Measurements from ENCODE around the gene INPP4B. TPM values are rescaled to one million over a fixed set of nuclear protein-coding genes. Genes with fewer than 3 reads are reported as not detected.
A peak's percentile ranks its signal among the peaks of the same experiment; 100 is the strongest.

INPP4B gene
- total and polyA plus RNA-seq, 2 donors (not counting 1 experiment from before 2014, with no cell fraction given): 19.7 to 22.2 TPM

GRCh38 chr4:142567199-142567598 is 278.9 kb downstream of the INPP4B start:
- H3K4me1 ChIP-seq (ENCODE audit: control insufficient read depth, extremely low read depth, insufficient read depth, low read length): no peaks in the 10 kb centered on the region
- no peaks in the 10 kb centered on the region for H3K79me2 ChIP-seq (ENCODE audit: control insufficient read depth, insufficient read depth, low read length)
- H3K27ac ChIP-seq (ENCODE audit: insufficient read depth, low read length): no peak overlapping the region
- no peaks in the 10 kb centered on the region for H3K36me3 ChIP-seq (ENCODE audit: control insufficient read depth, insufficient read depth, low read length)
- no peaks in the 10 kb centered on the region for H4K20me1 ChIP-seq (ENCODE audit: control insufficient read depth, extremely low read depth, insufficient read depth, low read length)
- no peak overlapping the region for H3K4me2 ChIP-seq (ENCODE audit: extremely low read depth, insufficient read depth, low read length)
- peak overlapping the region; percentile 43 for H2AFZ ChIP-seq (ENCODE audit: low read length)
- peak in 1 of 2 donors; percentile 22 for DNase-seq (ENCODE audit: low read depth in 2 of 2)
- no peak overlapping the region for H3K9ac ChIP-seq (ENCODE audit: insufficient read depth, low read length)
- H3K4me3 ChIP-seq (replicated peaks in 1 of 4; ENCODE audit: control extremely low read depth in 1 of 4, insufficient read depth in 1 of 4, low read depth in 3 of 4, low read length in 4 of 4): no peak overlapping the region
- no peaks in the 10 kb centered on the region for H3K27me3 ChIP-seq (ENCODE audit: control insufficient read depth, insufficient read depth, low read length)
- TF ChIP-seq EZH2 (IDR thresholded peaks at IDR 0.05; ENCODE audit: low read length, missing control alignments): no peak
- TF ChIP-seq, protein P1, sequence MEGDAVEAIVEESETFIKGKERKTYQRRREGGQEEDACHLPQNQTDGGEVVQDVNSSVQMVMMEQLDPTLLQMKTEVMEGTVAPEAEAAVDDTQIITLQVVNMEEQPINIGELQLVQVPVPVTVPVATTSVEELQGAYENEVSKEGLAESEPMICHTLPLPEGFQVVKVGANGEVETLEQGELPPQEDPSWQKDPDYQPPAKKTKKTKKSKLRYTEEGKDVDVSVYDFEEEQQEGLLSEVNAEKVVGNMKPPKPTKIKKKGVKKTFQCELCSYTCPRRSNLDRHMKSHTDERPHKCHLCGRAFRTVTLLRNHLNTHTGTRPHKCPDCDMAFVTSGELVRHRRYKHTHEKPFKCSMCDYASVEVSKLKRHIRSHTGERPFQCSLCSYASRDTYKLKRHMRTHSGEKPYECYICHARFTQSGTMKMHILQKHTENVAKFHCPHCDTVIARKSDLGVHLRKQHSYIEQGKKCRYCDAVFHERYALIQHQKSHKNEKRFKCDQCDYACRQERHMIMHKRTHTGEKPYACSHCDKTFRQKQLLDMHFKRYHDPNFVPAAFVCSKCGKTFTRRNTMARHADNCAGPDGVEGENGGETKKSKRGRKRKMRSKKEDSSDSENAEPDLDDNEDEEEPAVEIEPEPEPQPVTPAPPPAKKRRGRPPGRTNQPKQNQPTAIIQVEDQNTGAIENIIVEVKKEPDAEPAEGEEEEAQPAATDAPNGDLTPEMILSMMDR (conservative IDR thresholded peaks at IDR 0.05 in 1 of 2, IDR thresholded peaks at IDR 0.05 in 1 of 2; ENCODE audit: low read depth in 1 of 2, low read length in 2 of 2): no peak
- H3K9me3 ChIP-seq (ENCODE audit: control insufficient read depth, insufficient read depth, low read depth, low read length): no peaks in the 10 kb centered on the region

GRCh38 chr4:142566777-142567176 is 279.3 kb downstream of the INPP4B start:
- H2AFZ ChIP-seq (ENCODE audit: low read length): no peak overlapping the region
- H3K4me2 ChIP-seq (ENCODE audit: extremely low read depth, insufficient read depth, low read length): no peak overlapping the region
- no peak overlapping the region for H3K4me3 ChIP-seq (replicated peaks in 1 of 4; ENCODE audit: control extremely low read depth in 1 of 4, insufficient read depth in 1 of 4, low read depth in 3 of 4, low read length in 4 of 4)
- DNase-seq (ENCODE audit: low read depth in 2 of 2): no peak
- H3K9ac ChIP-seq (ENCODE audit: insufficient read depth, low read length): no peak overlapping the region
- H3K36me3 ChIP-seq (ENCODE audit: control insufficient read depth, insufficient read depth, low read length): no peaks in the 10 kb centered on the region
- H3K27me3 ChIP-seq (ENCODE audit: control insufficient read depth, insufficient read depth, low read length): no peaks in the 10 kb centered on the region
- no peaks in the 10 kb centered on the region for H3K4me1 ChIP-seq (ENCODE audit: control insufficient read depth, extremely low read depth, insufficient read depth, low read length)
- H4K20me1 ChIP-seq (ENCODE audit: control insufficient read depth, extremely low read depth, insufficient read depth, low read length): no peaks in the 10 kb centered on the region
- TF ChIP-seq, protein P1 (conservative IDR thresholded peaks at IDR 0.05 in 1 of 2, IDR thresholded peaks at IDR 0.05 in 1 of 2; ENCODE audit: low read depth in 1 of 2, low read length in 2 of 2): no peak
- no peak for TF ChIP-seq EZH2 (IDR thresholded peaks at IDR 0.05; ENCODE audit: low read length, missing control alignments)
- no peaks in the 10 kb centered on the region for H3K79me2 ChIP-seq (ENCODE audit: control insufficient read depth, insufficient read depth, low read length)
- H3K27ac ChIP-seq (ENCODE audit: insufficient read depth, low read length): no peak overlapping the region
- no peaks in the 10 kb centered on the region for H3K9me3 ChIP-seq (ENCODE audit: control insufficient read depth, insufficient read depth, low read depth, low read length)

DNA sequence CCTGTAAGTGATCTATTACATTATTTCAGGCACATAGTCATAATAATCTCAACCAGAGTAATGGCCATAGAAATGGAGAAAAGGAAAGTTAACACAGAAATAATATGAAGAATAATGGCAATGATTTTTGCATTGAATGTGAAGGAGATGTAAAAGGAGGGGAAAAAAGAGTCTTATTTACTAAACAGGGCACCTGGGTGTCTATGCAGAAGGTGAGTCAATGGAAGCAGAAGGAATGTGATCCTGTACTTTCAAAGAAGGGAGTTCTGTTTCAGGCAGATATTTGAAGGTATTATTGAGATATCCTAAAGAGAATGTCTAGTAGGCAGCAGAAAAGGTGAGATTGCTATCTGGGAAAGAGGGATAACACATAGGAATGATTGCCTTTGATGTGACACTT is 279.9 kb downstream of the INPP4B start:
- Histone ChIP-seq H3K79me2 (ENCODE audit: control insufficient read depth, insufficient read depth, low read length) (no peaks in the 10 kb centered on the region), H3K36me3 (ENCODE audit: control insufficient read depth, insufficient read depth, low read length) (no peaks in the 10 kb centered on the region), H3K27me3 (ENCODE audit: control insufficient read depth, insufficient read depth, low read length) (no peaks in the 10 kb centered on the region), H3K9ac (ENCODE audit: insufficient read depth, low read length) (no peak overlapping the region), H3K4me1 (ENCODE audit: control insufficient read depth, extremely low read depth, insufficient read depth, low read length) (no peaks in the 10 kb centered on the region), H3K27ac (ENCODE audit: insufficient read depth, low read length) (no peak overlapping the region), H2AFZ (ENCODE audit: low read length) (no peak overlapping the region), H3K4me2 (ENCODE audit: extremely low read depth, insufficient read depth, low read length) (peak overlapping the region; percentile 60), H3K4me3 (replicated peaks in 1 of 4; ENCODE audit: control extremely low read depth in 1 of 4, insufficient read depth in 1 of 4, low read depth in 3 of 4, low read length in 4 of 4) (no peak overlapping the region), H4K20me1 (ENCODE audit: control insufficient read depth, extremely low read depth, insufficient read depth, low read length) (no peaks in the 10 kb centered on the region), H3K9me3 (ENCODE audit: control insufficient read depth, insufficient read depth, low read depth, low read length) (no peaks in the 10 kb centered on the region)
- no peak for DNase-seq (ENCODE audit: low read depth in 2 of 2)
- TF ChIP-seq EZH2 (IDR thresholded peaks at IDR 0.05; ENCODE audit: low read length, missing control alignments): no peak
- TF ChIP-seq, protein P1 (conservative IDR thresholded peaks at IDR 0.05 in 1 of 2, IDR thresholded peaks at IDR 0.05 in 1 of 2; ENCODE audit: low read depth in 1 of 2, low read length in 2 of 2): no peak

Measured in fibroblast of lung (primary cell).